ENCODE data around the gene KRT4.

GRCh38 chr12:52763991-52764390, 49.9 kb downstream of the KRT4 start:
- TF ChIP-seq EZH2phosphoT487 (IDR thresholded peaks at IDR 0.05; ENCODE audit: insufficient read depth, low read depth): no peak
- TF ChIP-seq EZH2 (IDR thresholded peaks at IDR 0.05; ENCODE audit: insufficient read depth, poor library complexity, severe bottlenecking): no peak

Data from GM23248 (cell line).